Lower leg skin (tissue), 3 donors: ENCODE measurements around the gene UBN1.

Source experiments
- POLR2A ChIP-seq, 2 donors: fragments of 450-650 bp; IDR thresholded peaks; one replicate each; pipeline ENCODE4 v1.6.1; 2016 to 2017; ENCODE audit warnings: antibody characterized with exemption in 2 of 2, mild to moderate bottlenecking in 1 of 2, moderate library complexity in 1 of 2
- TF ChIP-seq, protein P1 (sequence below), 3 donors: fragments of 450-650 bp; IDR thresholded peaks; one replicate each; pipeline ENCODE4 v1.5.1; 2016; ENCODE audit warnings: antibody characterized with exemption in 3 of 3, mild to moderate bottlenecking in 3 of 3, moderate library complexity in 2 of 3

- TF ChIP-seq, protein P1, sequence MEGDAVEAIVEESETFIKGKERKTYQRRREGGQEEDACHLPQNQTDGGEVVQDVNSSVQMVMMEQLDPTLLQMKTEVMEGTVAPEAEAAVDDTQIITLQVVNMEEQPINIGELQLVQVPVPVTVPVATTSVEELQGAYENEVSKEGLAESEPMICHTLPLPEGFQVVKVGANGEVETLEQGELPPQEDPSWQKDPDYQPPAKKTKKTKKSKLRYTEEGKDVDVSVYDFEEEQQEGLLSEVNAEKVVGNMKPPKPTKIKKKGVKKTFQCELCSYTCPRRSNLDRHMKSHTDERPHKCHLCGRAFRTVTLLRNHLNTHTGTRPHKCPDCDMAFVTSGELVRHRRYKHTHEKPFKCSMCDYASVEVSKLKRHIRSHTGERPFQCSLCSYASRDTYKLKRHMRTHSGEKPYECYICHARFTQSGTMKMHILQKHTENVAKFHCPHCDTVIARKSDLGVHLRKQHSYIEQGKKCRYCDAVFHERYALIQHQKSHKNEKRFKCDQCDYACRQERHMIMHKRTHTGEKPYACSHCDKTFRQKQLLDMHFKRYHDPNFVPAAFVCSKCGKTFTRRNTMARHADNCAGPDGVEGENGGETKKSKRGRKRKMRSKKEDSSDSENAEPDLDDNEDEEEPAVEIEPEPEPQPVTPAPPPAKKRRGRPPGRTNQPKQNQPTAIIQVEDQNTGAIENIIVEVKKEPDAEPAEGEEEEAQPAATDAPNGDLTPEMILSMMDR (IDR thresholded peaks at IDR 0.05) = no peak
- no peak for TF ChIP-seq POLR2A (IDR thresholded peaks at IDR 0.05)
Measured at GRCh38 chr16:4814046-4814445, 33.2 kb upstream of the UBN1 start.
